Non-pigmented ciliary epithelial cell (primary cell): ENCODE measurements around the gene PROM1.

Source experiments
- DNase-seq: peaks from one replicate; pipeline ENCODE4 v3.0.0-alpha.2; 2010; ENCODE audit warnings: low read depth

Gene PROM1

GRCh38 chr4:16026160-16026761 lies 57.6 kb downstream of the PROM1 start:
- no peak for DNase-seq

GRCh38 chr4:16025268-16025667 lies 58.6 kb downstream of the PROM1 start:
- DNase-seq: no peak

GRCh38 chr4:16023776-16024408 lies 59.9 kb downstream of the PROM1 start:
- no peak for DNase-seq

GRCh38 chr4:16021804-16022560 lies 61.8 kb downstream of the PROM1 start:
- DNase-seq: no peak

- no peak for DNase-seq
These were observed 64.2 kb downstream of the PROM1 start for GRCh38 chr4:16019649-16020048.

- DNase-seq: no peak
These were observed 65.0 kb downstream of the PROM1 start for GRCh38 chr4:16018841-16019240.

GRCh38 chr4:16018061-16018676 lies 65.7 kb downstream of the PROM1 start:
- no peak for DNase-seq

- no peak for DNase-seq
These were observed 67.3 kb downstream of the PROM1 start for GRCh38 chr4:16016536-16016935.

- DNase-seq: no peak
These were observed 72.7 kb downstream of the PROM1 start for GRCh38 chr4:16011173-16011572.

GRCh38 chr4:16009153-16009552 lies 74.7 kb downstream of the PROM1 start:
- no peak for DNase-seq

GRCh38 chr4:16007471-16008095 lies 76.2 kb downstream of the PROM1 start:
- DNase-seq: no peak

GRCh38 chr4:16006771-16007446 lies 76.9 kb downstream of the PROM1 start:
- no peak for DNase-seq

- no peak for DNase-seq
These were observed 78.1 kb downstream of the PROM1 start for GRCh38 chr4:16005676-16006075.

- peak; percentile 45 for DNase-seq
These were observed 82.4 kb downstream of the PROM1 start for GRCh38 chr4:16001484-16001858.

GRCh38 chr4:16000708-16001483 lies 82.9 kb downstream of the PROM1 start:
- no peak for DNase-seq

- no peak for DNase-seq
These were observed 87.0 kb downstream of the PROM1 start for GRCh38 chr4:15996773-15997172.

GRCh38 chr4:15995826-15996225 lies 88.0 kb downstream of the PROM1 start:
- DNase-seq: no peak

- DNase-seq: no peak
These were observed 91.7 kb downstream of the PROM1 start for GRCh38 chr4:15992167-15992485.

GRCh38 chr4:15990570-15991285 lies 93.1 kb downstream of the PROM1 start:
- DNase-seq: no peak

- DNase-seq: no peak
These were observed 94.4 kb downstream of the PROM1 start for GRCh38 chr4:15989424-15989823.

GRCh38 chr4:15988222-15988621 lies 95.6 kb downstream of the PROM1 start:
- no peak for DNase-seq
